HepG2 (cell line): ENCODE measurements around the gene GPR137. TPM values are rescaled to one million over a fixed set of nuclear protein-coding genes. Genes with fewer than 3 reads are reported as not detected.

Source experiments
- AGO1 ChIP-seq: fragments of 200-400 bp; formaldehyde crosslinking; IDR thresholded peaks from 2 replicates; pipeline ENCODE4 v1.6.1; 2017; ENCODE audit warnings: mild to moderate bottlenecking, low read depth, low read length, moderate library complexity; ENCODE audit not compliant: poor library complexity, severe bottlenecking
- ARHGAP35 ChIP-seq: sonication (generic); formaldehyde crosslinking; IDR thresholded peaks from 2 replicates; pipeline ENCODE4 v1.9.0; 2022; ENCODE audit warnings: mild to moderate bottlenecking, inconsistent platforms, moderate library complexity, missing genetic modification reagents, borderline replicate concordance
- CCAR2 ChIP-seq: fragments of 200-400 bp; formaldehyde crosslinking; optimal IDR thresholded peaks from 2 replicates; pipeline ENCODE3; 2018; ENCODE audit warnings: low read depth, mild to moderate bottlenecking, low read length, moderate library complexity
- ELK4 ChIP-seq: sonication (generic); formaldehyde crosslinking; IDR thresholded peaks from 2 replicates; pipeline ENCODE4 v1.9.0; 2021; ENCODE audit warnings: missing genetic modification reagents, borderline replicate concordance
- FIP1L1 ChIP-seq: fragments of 200-400 bp; formaldehyde crosslinking; IDR thresholded peaks from 2 replicates; pipeline ENCODE4 v1.6.1; 2018; ENCODE audit warnings: low read depth, mild to moderate bottlenecking, low read length, moderate library complexity, borderline replicate concordance; ENCODE audit not compliant: insufficient read depth
- FOSL2 ChIP-seq: sonication (generic); formaldehyde crosslinking; IDR thresholded peaks from 2 replicates; pipeline ENCODE4 v1.4.0; 2020; ENCODE audit warnings: missing genetic modification reagents
- GPBP1L1 ChIP-seq: sonication (generic); formaldehyde crosslinking; IDR thresholded peaks from 2 replicates; pipeline ENCODE4 v1.5.0; 2020; ENCODE audit warnings: mild to moderate bottlenecking, missing genetic modification reagents
- KDM2A ChIP-seq: sonication (generic); formaldehyde crosslinking; IDR thresholded peaks from 2 replicates; pipeline ENCODE4 v1.4.0; 2020; ENCODE audit warnings: low read depth, missing genetic modification reagents, borderline replicate concordance
- KDM5A ChIP-seq: fragments of 200-600 bp; sonication (generic); IDR thresholded peaks from 2 replicates; pipeline ENCODE4 v1.7.0; 2018; ENCODE audit warnings: antibody characterized with exemption, mild to moderate bottlenecking, low read length, borderline replicate concordance
- MAFF ChIP-seq: IDR thresholded peaks from 2 replicates; pipeline ENCODE4 v1.6.1; 2011; ENCODE audit warnings: low read depth, low read length, improper control_type of control experiment
- PCBP1 ChIP-seq: fragments of 200-400 bp; formaldehyde crosslinking; IDR thresholded peaks from 2 replicates; pipeline ENCODE4 v1.6.1; 2017; ENCODE audit warnings: mild to moderate bottlenecking, low read depth, low read length, borderline replicate concordance
- PHB2 ChIP-seq: fragments of 450-650 bp; IDR thresholded peaks from 2 replicates; pipeline ENCODE4 v1.6.1; 2018; ENCODE audit not compliant: partially characterized antibody
- POGK ChIP-seq: sonication (generic); formaldehyde crosslinking; conservative IDR thresholded peaks from 2 replicates; pipeline ENCODE4 v1.8.0; 2022; ENCODE audit warnings: mild to moderate bottlenecking, moderate library complexity, missing genetic modification reagents
- RBM39 ChIP-seq: fragments of 200-400 bp; formaldehyde crosslinking; IDR thresholded peaks from one replicate; pipeline ENCODE4 v1.6.1; 2018; ENCODE audit warnings: antibody characterized with exemption, mild to moderate bottlenecking, low read depth, low read length; ENCODE audit not compliant: poor library complexity, severe bottlenecking
- TCF7 ChIP-seq: sonication (generic); IDR thresholded peaks from 2 replicates; pipeline ENCODE4 v1.6.1; 2016; ENCODE audit warnings: antibody characterized with exemption, low read depth
- TSC22D2 ChIP-seq: sonication (generic); formaldehyde crosslinking; IDR thresholded peaks from 2 replicates; pipeline ENCODE4 v1.5.1; 2020; ENCODE audit warnings: missing genetic modification reagents, mild to moderate bottlenecking, borderline replicate concordance
- U2AF1 ChIP-seq: fragments of 200-400 bp; formaldehyde crosslinking; optimal IDR thresholded peaks from 2 replicates; pipeline ENCODE3; 2017; ENCODE audit warnings: mild to moderate bottlenecking, low read depth, low read length
- ZFP36L1 ChIP-seq: sonication (generic); formaldehyde crosslinking; IDR thresholded peaks from 2 replicates; pipeline ENCODE4 v1.8.0; 2022; ENCODE audit warnings: mild to moderate bottlenecking, missing genetic modification reagents, moderate library complexity
- ZFP41 ChIP-seq: sonication (generic); formaldehyde crosslinking; IDR thresholded peaks from 2 replicates; pipeline ENCODE4 v1.4.0; 2020; ENCODE audit warnings: mild to moderate bottlenecking, missing genetic modification reagents, borderline replicate concordance
- ZGPAT ChIP-seq: IDR thresholded peaks from 2 replicates; pipeline ENCODE4 v1.6.1; 2016; ENCODE audit warnings: mild to moderate bottlenecking
- ZMYM4 ChIP-seq: sonication (generic); formaldehyde crosslinking; IDR thresholded peaks from 2 replicates; pipeline ENCODE4 v1.8.1; 2023; ENCODE audit warnings: mild to moderate bottlenecking, missing genetic modification reagents
- ZNF552 ChIP-seq: sonication (generic); formaldehyde crosslinking; IDR thresholded peaks from 2 replicates; pipeline ENCODE4 v1.9.0; 2022; ENCODE audit warnings: missing genetic modification reagents, mild to moderate bottlenecking, borderline replicate concordance
- ZNF891 ChIP-seq: sonication (generic); formaldehyde crosslinking; IDR thresholded peaks from 2 replicates; pipeline ENCODE4 v1.5.0; 2020; ENCODE audit warnings: mild to moderate bottlenecking, missing genetic modification reagents
- polyA plus RNA-seq, 8 experiments: library from polyadenylated mRNA; depleted of rRNA in 3 of 8; stranded (reverse) in 7 of 8; unstranded in 1 of 8; fragments of >200 nt; fragmentation: Illumina TruSeq in 4 of 8; extraction: Trizol in 4 of 8; gene quantifications; 2 replicates each; pipeline versions ENCODE4 v1.2.1 to v1.2.3, GENCODE V29; 2011 to 2016; ENCODE audit warnings: low read depth in 4 of 8, missing spikeins in 1 of 8, mixed read lengths in 1 of 8; ENCODE audit not compliant: insufficient read depth in 1 of 8
- total RNA-seq, 5 experiments: library from RNA; depleted of rRNA; stranded (reverse); fragments of >200 nt; fragmentation: Illumina TruSeq; extraction: Trizol; gene quantifications; 2 replicates each; pipeline ENCODE4 v1.2.3, GENCODE V29; 2016; ENCODE audit warnings: low read depth in 1 of 5

The GPR137 gene
- total and polyA plus RNA-seq, 2 of the 13 experiments (the other 11 are each of a cell fraction or from before 2014, with no cell fraction given): 8.5 to 13.2 TPM

- no peak for TF ChIP-seq ZFP36L1
- peak; percentile 52; the same call in 1 of the 2 replicates for TF ChIP-seq KDM5A
- peak; percentile 37 for TF ChIP-seq RBM39
- no peak for TF ChIP-seq ARHGAP35 (CRISPR knock-in tag)
- TF ChIP-seq TSC22D2: no peak
- no peak for TF ChIP-seq PCBP1
- peak; percentile 7 for TF ChIP-seq KDM2A
- TF ChIP-seq ZGPAT: peak; percentile 38; the same call in 1 of the 2 replicates
- TF ChIP-seq FOSL2 (CRISPR knock-in tag): no peak
- TF ChIP-seq PHB2: no peak
- no peak for TF ChIP-seq GPBP1L1 (CRISPR knock-in tag)
- TF ChIP-seq U2AF1: no peak
- no peak for TF ChIP-seq MAFF
- no peak for TF ChIP-seq ELK4 (CRISPR knock-in tag)
- TF ChIP-seq CCAR2: no peak
- TF ChIP-seq TCF7: no peak
- TF ChIP-seq ZFP41: no peak
- TF ChIP-seq FIP1L1: no peak
- TF ChIP-seq POGK: no peak
- no peak for TF ChIP-seq ZNF552
- TF ChIP-seq ZNF891 (CRISPR knock-in tag): no peak
- TF ChIP-seq AGO1: peak; percentile 100
- no peak for TF ChIP-seq ZMYM4
Observed at GRCh38 chr11:64284962-64285884, at the start of gene GPR137 (continued).
